Measurements from ENCODE around the gene USP44. TPM values are rescaled to one million over a fixed set of nuclear protein-coding genes. Genes with fewer than 3 reads are reported as not detected.

USP44 gene
- total and polyA plus RNA-seq, 9 donors = 0.75 to 4.7 (median 3.3) TPM

DNA sequence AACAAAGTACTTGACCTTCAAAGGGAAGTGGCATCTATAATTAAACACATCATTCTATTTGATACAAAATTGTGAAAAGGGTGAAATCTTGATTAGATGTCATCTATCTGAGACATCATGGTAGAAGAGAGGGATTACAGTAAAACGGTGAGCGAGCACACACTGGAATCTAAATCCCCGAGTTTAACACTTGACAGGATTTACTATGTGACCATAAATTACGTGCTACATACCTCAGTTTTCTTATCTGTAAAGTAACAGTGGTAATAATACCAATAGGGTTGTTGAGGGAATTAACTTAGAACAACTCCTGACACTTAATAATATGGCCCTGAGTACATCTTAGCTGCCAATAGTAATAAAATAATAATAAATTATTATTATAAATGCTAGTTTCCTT lies 13.3 kb downstream of the USP44 start:
- H3K27me3 ChIP-seq = no peaks in the 10 kb centered on the region
- H3K4me3 ChIP-seq = no peak overlapping the region
- intact Hi-C loops (cut with DNase I) = loop anchor here in 3 of 4 donors (5.0 to 10.0 kb wide), 2 partner anchors 421 to 423 kb away; no protein-coding TSS in a partner anchor
- H3K9me3 ChIP-seq = no peaks in the 10 kb centered on the region
- H3K36me3 ChIP-seq = no peaks in the 10 kb centered on the region
- TF ChIP-seq, protein P1, sequence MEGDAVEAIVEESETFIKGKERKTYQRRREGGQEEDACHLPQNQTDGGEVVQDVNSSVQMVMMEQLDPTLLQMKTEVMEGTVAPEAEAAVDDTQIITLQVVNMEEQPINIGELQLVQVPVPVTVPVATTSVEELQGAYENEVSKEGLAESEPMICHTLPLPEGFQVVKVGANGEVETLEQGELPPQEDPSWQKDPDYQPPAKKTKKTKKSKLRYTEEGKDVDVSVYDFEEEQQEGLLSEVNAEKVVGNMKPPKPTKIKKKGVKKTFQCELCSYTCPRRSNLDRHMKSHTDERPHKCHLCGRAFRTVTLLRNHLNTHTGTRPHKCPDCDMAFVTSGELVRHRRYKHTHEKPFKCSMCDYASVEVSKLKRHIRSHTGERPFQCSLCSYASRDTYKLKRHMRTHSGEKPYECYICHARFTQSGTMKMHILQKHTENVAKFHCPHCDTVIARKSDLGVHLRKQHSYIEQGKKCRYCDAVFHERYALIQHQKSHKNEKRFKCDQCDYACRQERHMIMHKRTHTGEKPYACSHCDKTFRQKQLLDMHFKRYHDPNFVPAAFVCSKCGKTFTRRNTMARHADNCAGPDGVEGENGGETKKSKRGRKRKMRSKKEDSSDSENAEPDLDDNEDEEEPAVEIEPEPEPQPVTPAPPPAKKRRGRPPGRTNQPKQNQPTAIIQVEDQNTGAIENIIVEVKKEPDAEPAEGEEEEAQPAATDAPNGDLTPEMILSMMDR (IDR thresholded peaks at IDR 0.05) = no peak
- TF ChIP-seq POLR2A (IDR thresholded peaks at IDR 0.05) (no peak), EP300 (IDR thresholded peaks at IDR 0.05) (no peak)
- H3K4me1 ChIP-seq (ENCODE audit: insufficient read depth) = no peaks in the 10 kb centered on the region
- 77 to 86% (median 83%) methylated on average over 4 of the region's 4 CpGs for WGBS, 3 donors
- DNase-seq = no peak
- H3K27ac ChIP-seq = no peak overlapping the region

DNA sequence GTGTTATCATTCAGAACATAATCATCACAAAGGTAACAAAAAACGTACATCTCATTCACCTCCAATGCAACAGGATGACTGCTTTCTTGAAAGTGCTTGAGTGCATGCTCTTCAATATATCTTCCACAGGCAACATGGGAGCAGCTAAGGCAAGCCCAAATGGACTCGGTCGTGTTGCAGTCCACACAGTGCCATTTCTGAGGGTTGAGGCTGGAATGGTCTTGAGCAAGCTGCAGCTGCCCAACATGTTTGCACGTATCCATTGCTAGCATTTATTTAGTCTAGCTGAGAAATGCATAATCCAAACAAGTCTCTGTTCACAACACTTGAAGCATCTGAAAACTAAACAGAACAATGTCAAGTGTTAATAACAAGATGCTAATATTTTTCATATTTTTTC lies 17.3 kb downstream of the USP44 start:
- Histone ChIP-seq H3K27me3 (no peaks in the 10 kb centered on the region), H3K9me3 (no peaks in the 10 kb centered on the region), H3K36me3 (no peaks in the 10 kb centered on the region), H3K4me3 (no peak overlapping the region), H3K27ac (no peak overlapping the region), H3K4me1 (ENCODE audit: insufficient read depth) (no peaks in the 10 kb centered on the region)
- TF ChIP-seq, protein P1 (IDR thresholded peaks at IDR 0.05) = no peak
- TF ChIP-seq POLR2A (IDR thresholded peaks at IDR 0.05) = no peak
- TF ChIP-seq EP300 (IDR thresholded peaks at IDR 0.05) = no peak
- WGBS, 3 donors = 23 to 54% (median 29%) methylated on average over 4 of the region's 4 CpGs
- intact Hi-C loops (cut with DNase I) = loop anchor here in 3 of 4 donors (5.0 to 10.0 kb wide), 2 partner anchors 417 to 419 kb away; no protein-coding TSS in a partner anchor
- no peak for DNase-seq

DNA sequence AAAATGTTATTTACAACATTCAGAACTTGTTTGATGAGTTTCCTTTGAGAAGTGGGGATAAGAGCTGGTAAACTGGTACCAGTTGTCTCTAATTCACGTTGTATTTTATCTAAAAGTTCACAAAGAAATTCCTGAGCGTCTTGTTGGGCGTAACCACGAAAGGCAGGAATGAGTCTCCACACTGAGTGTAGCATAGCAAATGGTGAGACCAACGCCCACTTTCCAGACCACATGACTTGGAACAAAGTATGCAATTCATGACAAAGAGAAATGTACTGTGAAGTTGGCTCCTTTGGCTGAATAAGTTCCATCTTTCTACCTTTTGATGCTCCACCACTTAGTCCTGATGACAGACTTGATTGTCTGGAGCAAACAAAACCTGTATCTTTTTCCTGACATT lies 18.4 kb downstream of the USP44 start:
- Histone ChIP-seq H3K27me3 (no peaks in the 10 kb centered on the region), H3K36me3 (no peaks in the 10 kb centered on the region), H3K27ac (no peak overlapping the region), H3K9me3 (no peaks in the 10 kb centered on the region), H3K4me3 (no peak overlapping the region), H3K4me1 (ENCODE audit: insufficient read depth) (no peaks in the 10 kb centered on the region)
- WGBS, 3 donors = 79 to 90% (median 80%) methylated on average over 5 of the region's 5 CpGs
- no peak for DNase-seq
- no peak for TF ChIP-seq EP300 (IDR thresholded peaks at IDR 0.05)
- no peak for TF ChIP-seq POLR2A (IDR thresholded peaks at IDR 0.05)
- TF ChIP-seq, protein P1 (IDR thresholded peaks at IDR 0.05) = no peak
- intact Hi-C loops (cut with DNase I) = loop anchor here in 3 of 4 donors (5.0 to 10.0 kb wide), 2 partner anchors 416 to 418 kb away; no protein-coding TSS in a partner anchor

DNA sequence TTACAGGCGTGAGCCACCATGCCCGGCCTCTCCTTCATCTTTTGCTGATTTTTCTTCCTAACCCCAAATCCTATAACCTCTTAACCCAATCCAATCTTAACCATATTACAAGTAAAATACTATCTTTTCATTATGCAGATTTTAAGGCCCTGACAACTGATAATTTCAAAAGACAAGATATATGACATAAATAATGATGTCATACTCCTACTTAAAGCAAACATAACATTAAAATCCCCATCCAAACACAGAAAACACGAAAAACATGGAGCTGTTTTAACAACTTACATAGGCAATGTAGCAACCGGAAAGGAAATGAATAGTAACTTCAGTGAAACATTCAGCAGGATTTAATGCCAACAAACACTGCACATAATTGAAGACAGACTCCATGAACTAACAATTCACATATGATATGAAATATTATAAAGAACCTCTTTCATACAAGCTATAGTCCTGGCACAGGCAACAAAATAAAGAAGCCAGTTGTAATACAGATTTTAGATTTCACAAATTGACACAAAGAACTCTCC lies 21.5 kb downstream of the USP44 start:
- Histone ChIP-seq H3K36me3 (no peaks in the 10 kb centered on the region), H3K4me3 (no peak overlapping the region), H3K27ac (no peak overlapping the region), H3K27me3 (no peaks in the 10 kb centered on the region), H3K9me3 (no peaks in the 10 kb centered on the region), H3K4me1 (ENCODE audit: insufficient read depth) (no peaks in the 10 kb centered on the region)
- intact Hi-C loops (cut with DNase I) = loop anchor here in 3 of 4 donors (5.0 to 10.0 kb wide), 2 partner anchors 412 to 415 kb away; no protein-coding TSS in a partner anchor
- TF ChIP-seq POLR2A (IDR thresholded peaks at IDR 0.05) (no peak), EP300 (IDR thresholded peaks at IDR 0.05) (no peak)
- TF ChIP-seq, protein P1 (IDR thresholded peaks at IDR 0.05) = no peak
- WGBS, 3 donors = 89 to 91% (median 90%) methylated on average over 4 of the region's 4 CpGs
- DNase-seq = no peak
